ENCODE measurements around the gene SEMA3A. TPM values are rescaled to one million over a fixed set of nuclear protein-coding genes. Genes with fewer than 3 reads are reported as not detected.

Gene SEMA3A
- total RNA-seq, 1 donor = 47.1 TPM

GRCh38 chr7:84041649-84042048, 152.9 kb downstream of the SEMA3A start:
- no peak for DNase-seq (ENCODE audit: low read depth)
- H3K4me3 ChIP-seq (ENCODE audit: low read depth, low read length) = no peak overlapping the region
- TF ChIP-seq CTCF (IDR thresholded peaks at IDR 0.05; ENCODE audit: insufficient read depth, low read depth, low read length) = no peak

GRCh38 chr7:84040355-84040754, 154.2 kb downstream of the SEMA3A start:
- no peak for DNase-seq (ENCODE audit: low read depth)
- TF ChIP-seq CTCF (IDR thresholded peaks at IDR 0.05; ENCODE audit: insufficient read depth, low read depth, low read length) = no peak
- no peak overlapping the region for H3K4me3 ChIP-seq (ENCODE audit: low read depth, low read length)

- H3K4me3 ChIP-seq (ENCODE audit: low read depth, low read length) = no peak overlapping the region
- no peak for DNase-seq (ENCODE audit: low read depth)
- no peak for TF ChIP-seq CTCF (IDR thresholded peaks at IDR 0.05; ENCODE audit: insufficient read depth, low read depth, low read length)
These were observed 155.2 kb downstream of the SEMA3A start for GRCh38 chr7:84039432-84039831.

GRCh38 chr7:84027678-84028077, 166.9 kb downstream of the SEMA3A start:
- DNase-seq (ENCODE audit: low read depth) = no peak
- TF ChIP-seq CTCF (IDR thresholded peaks at IDR 0.05; ENCODE audit: insufficient read depth, low read depth, low read length) = no peak
- no peak overlapping the region for H3K4me3 ChIP-seq (ENCODE audit: low read depth, low read length)

- no peak for TF ChIP-seq CTCF (IDR thresholded peaks at IDR 0.05; ENCODE audit: insufficient read depth, low read depth, low read length)
- H3K4me3 ChIP-seq (ENCODE audit: low read depth, low read length) = no peak overlapping the region
- peak; percentile 93 for DNase-seq (ENCODE audit: low read depth)
These were observed 169.2 kb downstream of the SEMA3A start for GRCh38 chr7:84025332-84025927.

GRCh38 chr7:84022684-84023308, 171.8 kb downstream of the SEMA3A start:
- peak; percentile 42 for DNase-seq (ENCODE audit: low read depth)
- no peak for TF ChIP-seq CTCF (IDR thresholded peaks at IDR 0.05; ENCODE audit: insufficient read depth, low read depth, low read length)
- H3K4me3 ChIP-seq (ENCODE audit: low read depth, low read length) = no peak overlapping the region

GRCh38 chr7:84022009-84022408, 172.6 kb downstream of the SEMA3A start:
- no peak for DNase-seq (ENCODE audit: low read depth)
- H3K4me3 ChIP-seq (ENCODE audit: low read depth, low read length) = no peak overlapping the region
- no peak for TF ChIP-seq CTCF (IDR thresholded peaks at IDR 0.05; ENCODE audit: insufficient read depth, low read depth, low read length)

All from fibroblast of villous mesenchyme (primary cell).